Dermis lymphatic vessel endothelial cell (primary cell): ENCODE measurements around the gene MAP3K8. TPM values are rescaled to one million over a fixed set of nuclear protein-coding genes. Genes with fewer than 3 reads are reported as not detected.

Experiments
- total RNA-seq: library from RNA; depleted of rRNA; stranded (reverse); fragments of >200 nt; gene quantifications from 2 replicates; pipeline ENCODE4 v1.2.1, GENCODE V29; 2014

Gene MAP3K8
- 3.0 and 4.9 TPM in 2 replicates for total RNA-seq

DNA sequence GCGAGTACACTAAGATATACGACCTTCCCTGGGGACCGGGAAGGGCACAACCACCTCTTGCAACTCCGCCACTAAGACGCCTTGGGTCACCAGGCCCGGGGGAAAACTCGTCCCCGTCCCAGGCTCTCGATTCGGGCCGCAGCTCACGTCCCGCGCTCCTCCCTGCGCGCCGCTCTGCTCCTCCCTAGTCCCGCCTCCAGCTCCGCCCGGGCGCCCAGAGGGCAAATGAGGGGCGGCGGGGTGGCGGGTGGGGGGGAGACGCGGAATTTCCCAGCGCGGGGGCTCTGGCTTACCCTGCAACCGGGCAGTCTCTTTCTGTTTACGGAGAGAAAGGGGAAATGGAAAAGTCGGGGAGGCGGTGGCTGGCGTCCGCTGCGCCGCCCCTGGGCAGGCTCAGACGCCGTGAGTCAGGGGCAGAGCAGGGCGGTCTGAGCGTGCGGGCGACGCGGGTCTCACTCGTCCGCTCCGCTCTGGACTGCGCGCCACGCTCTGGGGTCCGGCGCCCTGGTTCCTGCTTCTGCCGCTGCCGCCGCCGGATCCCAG is at the start of gene MAP3K8:
MAP3K8 (plus strand) TSS at position 455 of the 543 bp plus-strand sequence. CDS start 4,755 bp downstream, outside the sequence.

Other genes with a start within 250 kb of the MAP3K8 start
- 8.3 and 12.6 TPM in 2 replicates for gene MTPAP, start 84.9 kb upstream of the MAP3K8 start, total RNA-seq
- gene LYZL2, start 195.6 kb downstream of the MAP3K8 start, total RNA-seq, result not detected in 2 replicates